ENCODE measurements around the gene CCL19. TPM values are rescaled to one million over a fixed set of nuclear protein-coding genes. Genes with fewer than 3 reads are reported as not detected.

CCL19 gene
- total RNA-seq, 1 experiment from 2014 or later = not detected

GRCh38 chr9:34647084-34647403 lies 44.0 kb downstream of the CCL19 start:
- Mint-ChIP-seq H3K27me3 (ENCODE audit: insufficient read depth, unreplicated experiment) (no peaks in the 10 kb centered on the region), H3K9me3 (ENCODE audit: unreplicated experiment) (no peaks in the 10 kb centered on the region), H3K36me3 (ENCODE audit: insufficient read depth, unreplicated experiment) (peaks cover 22% of the 10 kb centered on the region), H3K4me3 (ENCODE audit: unreplicated experiment) (peak overlapping the region; percentile 81), H3K4me1 (ENCODE audit: low read depth, unreplicated experiment) (peaks cover 28% of the 10 kb centered on the region), H3K27ac (ENCODE audit: unreplicated experiment) (peak overlapping the region; percentile 77)
- intact Hi-C loops (cut with micrococcal nuclease; ENCODE audit: unreplicated experiment) = loop anchor here (2.0 kb wide), 1 partner anchor 18 kb away; no protein-coding TSS in a partner anchor
- Histone ChIP-seq H3K4me3 (ENCODE audit: low read depth, low read length) (peak overlapping the region; percentile 77), H3K9me3 (no peaks in the 10 kb centered on the region), H3K4me1 (peaks cover 37% of the 10 kb centered on the region), H3K36me3 (ENCODE audit: control insufficient read depth, insufficient read depth, low read length) (no peaks in the 10 kb centered on the region), H3K27me3 (replicated peaks; ENCODE audit: control insufficient read depth, insufficient read depth, low read length) (no peaks in the 10 kb centered on the region)
- TF ChIP-seq CTCF (IDR thresholded peaks at IDR 0.05; ENCODE audit: insufficient read depth in 1 of 2, low read depth in 1 of 2, low read length in 1 of 2, severe bottlenecking in 1 of 2, unreplicated experiment in 1 of 2) = no peak
- no peak for DNase-seq
- no TSS peak for BruUV-seq (replicated peaks)
- ChIA-PET CTCF (interaction anchor here (0.6 to 2.6 kb wide), 10 partner anchors 9 to 503 kb away, joined by 3 to 25 read pairs (median 5); partner anchors contain the start of genes DCTN3 and SIGMAR1), POLR2A (interaction anchor here (1.1 to 2.0 kb wide), 2 partner anchors 10 to 21 kb away, joined by 3 to 7 read pairs; partner anchors contain the start of gene SIGMAR1)

GRCh38 chr9:34646211-34647083 lies 44.6 kb downstream of the CCL19 start, which contains the start of gene GALT:
GALT (plus strand) TSS chr9:34646675; CDS start chr9:34646705, 30 bp downstream.
- POLR2A ChIA-PET = interaction anchor here (0.7 to 2.0 kb wide), 4 partner anchors 8 to 55 kb away, joined by 3 to 7 read pairs (median 4); partner anchors contain the start of gene SIGMAR1
- BruUV-seq (replicated peaks) = TSS peak; percentile 51
- Mint-ChIP-seq H3K4me3 (ENCODE audit: unreplicated experiment) (peak within 1 kb of the TSS; percentile 81), H3K36me3 (ENCODE audit: insufficient read depth, unreplicated experiment) (peaks cover 16% of the 10 kb centered on the region), H3K4me1 (ENCODE audit: low read depth, unreplicated experiment) (peaks cover 25% of the 10 kb centered on the region), H3K27me3 (ENCODE audit: insufficient read depth, unreplicated experiment) (no peaks in the 10 kb centered on the region), H3K9me3 (ENCODE audit: unreplicated experiment) (no peaks in the 10 kb centered on the region), H3K27ac (ENCODE audit: unreplicated experiment) (peak within 1 kb of the TSS; percentile 77)
- TF ChIP-seq CTCF (IDR thresholded peaks at IDR 0.05; ENCODE audit: insufficient read depth in 1 of 2, low read depth in 1 of 2, low read length in 1 of 2, severe bottlenecking in 1 of 2, unreplicated experiment in 1 of 2) = peak; percentile 36 to 61
- Histone ChIP-seq H3K27me3 (replicated peaks; ENCODE audit: control insufficient read depth, insufficient read depth, low read length) (no peaks in the 10 kb centered on the region), H3K36me3 (ENCODE audit: control insufficient read depth, insufficient read depth, low read length) (no peaks in the 10 kb centered on the region), H3K4me3 (ENCODE audit: low read depth, low read length) (peak within 1 kb of the TSS; percentile 77), H3K4me1 (peaks cover 34% of the 10 kb centered on the region), H3K9me3 (no peaks in the 10 kb centered on the region)
- peak; percentile 97 to 98 for DNase-seq
- CTCF ChIA-PET = interaction anchor here (0.5 to 2.6 kb wide), 14 partner anchors 9 to 502 kb away, joined by 3 to 25 read pairs (median 4); partner anchors contain the start of genes ARID3C, DCTN3, RPP25L and SIGMAR1
- intact Hi-C loops (cut with micrococcal nuclease; ENCODE audit: unreplicated experiment) = loop anchor here (1.0 to 2.0 kb wide), 2 partner anchors 9 to 18 kb away; partner anchors contain the start of gene SIGMAR1

GRCh38 chr9:34644766-34645314 lies 46.2 kb downstream of the CCL19 start:
- H3K36me3 Mint-ChIP-seq (ENCODE audit: insufficient read depth, unreplicated experiment) = peaks cover 13% of the 10 kb centered on the region
- CTCF ChIA-PET = interaction anchor here (0.6 to 1.0 kb wide), 4 partner anchors 11 to 58 kb away, joined by 3 to 6 read pairs (median 4); no protein-coding TSS in a partner anchor
- Histone ChIP-seq H3K4me1 (peaks cover 30% of the 10 kb centered on the region), H3K4me3 (ENCODE audit: low read depth, low read length) (no peak overlapping the region), H3K9me3 (no peaks in the 10 kb centered on the region), H3K27me3 (replicated peaks; ENCODE audit: control insufficient read depth, insufficient read depth, low read length) (no peaks in the 10 kb centered on the region), H3K36me3 (ENCODE audit: control insufficient read depth, insufficient read depth, low read length) (no peaks in the 10 kb centered on the region)
- H3K4me1 Mint-ChIP-seq (ENCODE audit: low read depth, unreplicated experiment) = peaks cover 28% of the 10 kb centered on the region
- BruUV-seq (replicated peaks) = no TSS peak
- peak overlapping the region; percentile 69 for H3K27ac Mint-ChIP-seq (ENCODE audit: unreplicated experiment)
- intact Hi-C loops (cut with micrococcal nuclease; ENCODE audit: unreplicated experiment) = loop anchor here (1.0 kb wide), 1 partner anchor 7 kb away; the partner anchor contains the start of gene IL11RA
- peak; percentile 72 to 81 for DNase-seq
- TF ChIP-seq CTCF (IDR thresholded peaks at IDR 0.05; ENCODE audit: insufficient read depth in 1 of 2, low read depth in 1 of 2, low read length in 1 of 2, severe bottlenecking in 1 of 2, unreplicated experiment in 1 of 2) = no peak
- H3K9me3 Mint-ChIP-seq (ENCODE audit: unreplicated experiment) = no peaks in the 10 kb centered on the region
- no peaks in the 10 kb centered on the region for H3K27me3 Mint-ChIP-seq (ENCODE audit: insufficient read depth, unreplicated experiment)
- peak overlapping the region; percentile 42 for H3K4me3 Mint-ChIP-seq (ENCODE audit: unreplicated experiment)
- POLR2A ChIA-PET = interaction anchor here (0.5 kb wide), 1 partner anchor 1001 kb away, joined by 4 read pairs; no protein-coding TSS in a partner anchor

All from Caco-2 (cell line).